HCT116 (cell line): ENCODE data around the gene AUTS2. TPM values are rescaled to one million over a fixed set of nuclear protein-coding genes. Genes with fewer than 3 reads are reported as not detected.

Experiments used
- ATAC-seq: fragments of 200-7000 bp; cut with Tn5 transposase; 2 replicates; pipeline ENCODE4 v1.9.1; 2020; ENCODE audit warnings: mild to moderate bottlenecking, moderate library complexity
- BruUV-seq: library from RNA; stranded (reverse); fragments of 400-500 nt; replicated peaks from 2 replicates; lab custom pipeline; 2021; lab: Mats Ljungman, UMichigan
- CTCF ChIA-PET: fragments of 300-600 bp; sonication (Branson Sonifier 250); formaldehyde crosslinking; loops from one replicate; lab custom pipeline; 2021; ENCODE audit warnings: antibody characterized with exemption; lab: Charles Lee
- POLR2A ChIA-PET: fragments of 300-600, 350-600 bp; sonication (Branson Sonifier 250); formaldehyde crosslinking; loops from one replicate; lab custom pipeline; 2021; ENCODE audit warnings: antibody characterized with exemption; lab: Charles Lee
- RAD21 ChIA-PET, 2 experiments: fragments of 300-600 bp; sonication (Branson Sonifier 250); formaldehyde crosslinking; loops; one replicate each; lab custom pipeline; 2023; ENCODE audit warnings: low total read pairs in 2 of 2; ENCODE audit not compliant: uncharacterized antibody in 2 of 2, unreplicated experiment in 2 of 2, low non-redundant PET in 1 of 2; lab: Charles Lee
- DNase-seq: peaks from one replicate; pipeline ENCODE4 v3.0.0-alpha.2; 2010; ENCODE audit warnings: low read depth, low spot score
- H2AFZ ChIP-seq: fragments of 200-600 bp; shearing (Covaris generic), sonication (generic); 2 replicates; pipeline ENCODE4 v1.6.1; 2017; ENCODE audit warnings: low read depth, mixed run types, mixed read lengths, antibody characterized with exemption, low read length; ENCODE audit not compliant: poor library complexity, severe bottlenecking
- H3K27ac ChIP-seq: 2 replicates; pipeline ENCODE4 v1.5.1; 2012; ENCODE audit warnings: low read depth, low read length
- H3K27me3 ChIP-seq: fragments of 200-600 bp; sonication (generic); 2 replicates; pipeline ENCODE4 v1.6.1; 2016; ENCODE audit warnings: mixed run types, low read length, mixed read lengths; ENCODE audit not compliant: insufficient read depth
- H3K36me3 ChIP-seq, 2 experiments: fragments of 200-500 bp in 1 of 2; fragments of 200-600 bp in 1 of 2; sonication (Bioruptor generic) in 1 of 2; sonication (generic) in 1 of 2; 2 replicates each; pipeline versions ENCODE4 v1.5.1 to v1.6.1; 2014 to 2016; ENCODE audit warnings: low read length in 2 of 2, inconsistent platforms in 1 of 2, mixed read lengths in 1 of 2, mixed run types in 1 of 2; ENCODE audit not compliant: insufficient read depth in 2 of 2, control insufficient read depth in 1 of 2
- H3K4me1 ChIP-seq, 2 experiments: fragments of 200-600 bp in 1 of 2; sonication (generic) in 1 of 2; 2 replicates each; pipeline versions ENCODE4 v1.5.1 to v1.6.1; 2012 to 2017; ENCODE audit warnings: low read length in 2 of 2, inconsistent platforms in 1 of 2, mild to moderate bottlenecking in 1 of 2, mixed read lengths in 1 of 2, mixed run types in 1 of 2, moderate library complexity in 1 of 2; ENCODE audit not compliant: insufficient read depth in 2 of 2, control insufficient read depth in 1 of 2
- H3K4me2 ChIP-seq: fragments of 200-600 bp; sonication (generic); 2 replicates; pipeline ENCODE4 v1.6.1; 2017; ENCODE audit warnings: mixed run types, low read length, mixed read lengths
- H3K4me3 ChIP-seq, 2 experiments: fragments of 200-600 bp in 1 of 2; sonication (generic) in 1 of 2; replicated peaks in 1 of 2; 2 replicates each; pipeline ENCODE4 v1.5.1; 2011 to 2016; ENCODE audit warnings: low read length in 2 of 2, control low read depth in 1 of 2, low read depth in 1 of 2, mild to moderate bottlenecking in 1 of 2, mixed read lengths in 1 of 2, mixed run types in 1 of 2
- H3K79me2 ChIP-seq: fragments of 200-600 bp; sonication (generic); 2 replicates; pipeline ENCODE4 v1.6.1; 2017; ENCODE audit warnings: mild to moderate bottlenecking, mixed run types, low read length, moderate library complexity, mixed read lengths; ENCODE audit not compliant: insufficient read depth
- H3K9ac ChIP-seq: fragments of 200-600 bp; sonication (generic); 2 replicates; pipeline ENCODE4 v1.6.1; 2016; ENCODE audit warnings: low read length, mixed read lengths
- H3K9me2 ChIP-seq: fragments of 200-600 bp; sonication (generic), shearing (Covaris generic); 2 replicates; pipeline ENCODE4 v1.6.1; 2017; ENCODE audit warnings: mixed run types, mild to moderate bottlenecking, moderate library complexity; ENCODE audit not compliant: insufficient read depth
- H3K9me3 ChIP-seq, 2 experiments: fragments of 200-500 bp in 1 of 2; fragments of 200-600 bp in 1 of 2; sonication (Bioruptor generic) in 1 of 2; sonication (generic) in 1 of 2; 2 replicates each; pipeline ENCODE4 v1.6.1; 2014 to 2017; ENCODE audit warnings: low read length in 2 of 2, mixed read lengths in 2 of 2, inconsistent platforms in 1 of 2, low read depth in 1 of 2, mild to moderate bottlenecking in 1 of 2, mixed run types in 1 of 2, moderate library complexity in 1 of 2; ENCODE audit not compliant: control insufficient read depth in 1 of 2, insufficient read depth in 1 of 2
- H4K20me1 ChIP-seq: fragments of 200-600 bp; sonication (generic), shearing (Covaris generic); 2 replicates; pipeline ENCODE4 v1.6.1; 2017; ENCODE audit warnings: mixed run types, mild to moderate bottlenecking, moderate library complexity; ENCODE audit not compliant: insufficient read depth
- CBX3 ChIP-seq: IDR thresholded peaks from 2 replicates; pipeline ENCODE4 v1.6.1; 2012; ENCODE audit warnings: low read depth
- CEBPB ChIP-seq: IDR thresholded peaks from 2 replicates; pipeline ENCODE4 v1.6.1; 2012; ENCODE audit warnings: low read depth
- EGR1 ChIP-seq: IDR thresholded peaks from 2 replicates; pipeline ENCODE4 v1.6.1; 2012; ENCODE audit warnings: low read depth
- ELF1 ChIP-seq: IDR thresholded peaks from 2 replicates; pipeline ENCODE4 v1.6.1; 2012; ENCODE audit warnings: low read depth, borderline replicate concordance
- EZH2phosphoT487 ChIP-seq: fragments of 200-600 bp; IDR thresholded peaks from 2 replicates; pipeline ENCODE4 v1.6.1; 2018; ENCODE audit warnings: antibody characterized with exemption, borderline replicate concordance
- FOSL1 ChIP-seq: IDR thresholded peaks from 2 replicates; pipeline ENCODE4 v1.6.1; 2012; ENCODE audit warnings: low read depth
- JUND ChIP-seq: IDR thresholded peaks from 2 replicates; pipeline ENCODE4 v1.6.1; 2012
- POLR2A ChIP-seq: IDR thresholded peaks from 2 replicates; pipeline ENCODE4 v1.7.0; 2011; ENCODE audit warnings: borderline replicate concordance; ENCODE audit not compliant: insufficient read depth, insufficient read length; ENCODE audit errors: extremely low read depth
- POLR2AphosphoS5 ChIP-seq: IDR thresholded peaks from 2 replicates; pipeline ENCODE4 v1.6.1; 2011; ENCODE audit warnings: mild to moderate bottlenecking, low read depth, low read length, moderate library complexity
- RAD21 ChIP-seq: IDR thresholded peaks from 2 replicates; pipeline ENCODE4 v1.6.1; 2012; ENCODE audit warnings: low read depth, mild to moderate bottlenecking
- SIN3A ChIP-seq: IDR thresholded peaks from 2 replicates; pipeline ENCODE4 v1.6.1; 2012; ENCODE audit warnings: low read depth
- SRF ChIP-seq: IDR thresholded peaks from 2 replicates; pipeline ENCODE4 v1.6.1; 2012; ENCODE audit warnings: low read depth
- TCF7L2 ChIP-seq: IDR thresholded peaks from 2 replicates; pipeline ENCODE4 v1.7.0; 2011; ENCODE audit warnings: borderline replicate concordance, inconsistent platforms; ENCODE audit not compliant: insufficient read depth, insufficient read length; ENCODE audit errors: extremely low read depth
- YY1 ChIP-seq: IDR thresholded peaks from 2 replicates; pipeline ENCODE4 v1.6.1; 2011; ENCODE audit warnings: low read length, low read depth, moderate library complexity, mild to moderate bottlenecking; ENCODE audit not compliant: insufficient replicate concordance; ENCODE audit errors: extremely low read depth
- ZFX ChIP-seq: fragments of 450-650 bp; IDR thresholded peaks from 2 replicates; pipeline ENCODE4 v1.6.1; 2017
- ZNF274 ChIP-seq: fragments of 200-500 bp; sonication (Bioruptor generic); IDR thresholded peaks from 2 replicates; pipeline ENCODE4 v1.6.1; 2014; ENCODE audit warnings: mild to moderate bottlenecking, low read depth, low read length, inconsistent platforms
- intact Hi-C: fragments of 100-400 bp; cut with micrococcal nuclease; formaldehyde crosslinking; loops from 2 replicates; pipeline ENCODE4 v1.10.0; 2022
- total RNA-seq: library from RNA; stranded (reverse); gene quantifications from one replicate; pipeline ENCODE4 v1.2.1, GENCODE V29; 2021; ENCODE audit not compliant: unreplicated experiment
- TF ChIP-seq, protein P1 (sequence below): IDR thresholded peaks from 2 replicates; pipeline ENCODE4 v1.6.1; 2012; ENCODE audit warnings: low read depth
- TF ChIP-seq, protein P2 (sequence below): IDR thresholded peaks from 2 replicates; pipeline ENCODE4 v1.6.1; 2012
- TF ChIP-seq, protein P3 (sequence below): IDR thresholded peaks from 2 replicates; pipeline ENCODE4 v1.6.1; 2011; ENCODE audit warnings: mild to moderate bottlenecking, low read length, moderate library complexity; ENCODE audit not compliant: insufficient replicate concordance; ENCODE audit errors: extremely low read depth
- TF ChIP-seq, protein P4 (sequence below), 3 experiments: fragments of 200-600 bp in 1 of 3; sonication (generic) in 1 of 3; IDR thresholded peaks in 2 of 3; conservative IDR thresholded peaks in 1 of 3; 2 replicates each; pipeline ENCODE4 v1.5.1; 2012 to 2017; ENCODE audit warnings: low read depth in 2 of 3, low read length in 2 of 3, antibody characterized with exemption in 1 of 3, borderline replicate concordance in 1 of 3, control low read depth in 1 of 3, mild to moderate bottlenecking in 1 of 3, mixed read lengths in 1 of 3, mixed run types in 1 of 3, moderate library complexity in 1 of 3; ENCODE audit not compliant: insufficient read depth in 1 of 3

Gene AUTS2
- total RNA-seq, 1 experiment from 2014 or later: 0.93 TPM

DNA sequence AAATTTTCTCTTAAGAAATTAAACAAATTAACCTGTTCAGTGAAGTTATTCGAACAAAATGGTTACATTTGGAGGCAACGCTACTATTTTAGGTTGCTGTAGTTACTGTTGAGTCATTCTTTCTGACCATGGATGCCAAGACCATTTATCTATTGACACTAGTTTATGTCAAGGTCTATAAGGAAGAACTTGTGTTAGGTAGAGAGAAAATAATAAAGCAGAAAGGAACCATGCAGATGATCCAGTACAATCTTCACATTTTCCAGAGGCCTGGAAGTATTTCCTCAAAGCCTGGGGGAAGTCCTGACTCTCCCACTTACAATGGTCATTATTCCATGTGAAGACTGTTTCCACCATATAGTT, 925.7 kb downstream of the AUTS2 start:
- BruUV-seq: no TSS peak
- RAD21 ChIA-PET: no interaction called here
- no peaks in the 10 kb centered on the region for H3K79me2 ChIP-seq
- no peaks in the 10 kb centered on the region for H3K4me1 ChIP-seq
- no peak for ATAC-seq
- H3K4me2 ChIP-seq: no peak overlapping the region
- no peak overlapping the region for H3K27ac ChIP-seq
- CTCF ChIA-PET: no interaction called here
- no peaks in the 10 kb centered on the region for H3K27me3 ChIP-seq
- H3K36me3 ChIP-seq: no peaks in the 10 kb centered on the region
- peaks cover 7 to 13% of the 10 kb centered on the region in 2 experiments; a peak in 2 of 4 replicates for H3K9me3 ChIP-seq
- no peak overlapping the region for H3K4me3 ChIP-seq
- no peak for DNase-seq
- intact Hi-C loops: no loop called here
- POLR2A ChIA-PET: no interaction called here
- H3K9ac ChIP-seq: no peak overlapping the region
- H2AFZ ChIP-seq: no peak overlapping the region
- H3K9me2 ChIP-seq: no peaks in the 10 kb centered on the region
- no peaks in the 10 kb centered on the region for H4K20me1 ChIP-seq
- TF ChIP-seq POLR2AphosphoS5 (no peak), JUND (no peak), CBX3 (no peak), YY1 (no peak), ELF1 (no peak), FOSL1 (no peak), SIN3A (no peak), TCF7L2 (no peak), ZFX (no peak), RAD21 (no peak), SRF (no peak), ZNF274 (no peak), EZH2phosphoT487 (no peak), POLR2A (no peak), EGR1 (no peak), CEBPB (no peak)
- TF ChIP-seq, protein P1, sequence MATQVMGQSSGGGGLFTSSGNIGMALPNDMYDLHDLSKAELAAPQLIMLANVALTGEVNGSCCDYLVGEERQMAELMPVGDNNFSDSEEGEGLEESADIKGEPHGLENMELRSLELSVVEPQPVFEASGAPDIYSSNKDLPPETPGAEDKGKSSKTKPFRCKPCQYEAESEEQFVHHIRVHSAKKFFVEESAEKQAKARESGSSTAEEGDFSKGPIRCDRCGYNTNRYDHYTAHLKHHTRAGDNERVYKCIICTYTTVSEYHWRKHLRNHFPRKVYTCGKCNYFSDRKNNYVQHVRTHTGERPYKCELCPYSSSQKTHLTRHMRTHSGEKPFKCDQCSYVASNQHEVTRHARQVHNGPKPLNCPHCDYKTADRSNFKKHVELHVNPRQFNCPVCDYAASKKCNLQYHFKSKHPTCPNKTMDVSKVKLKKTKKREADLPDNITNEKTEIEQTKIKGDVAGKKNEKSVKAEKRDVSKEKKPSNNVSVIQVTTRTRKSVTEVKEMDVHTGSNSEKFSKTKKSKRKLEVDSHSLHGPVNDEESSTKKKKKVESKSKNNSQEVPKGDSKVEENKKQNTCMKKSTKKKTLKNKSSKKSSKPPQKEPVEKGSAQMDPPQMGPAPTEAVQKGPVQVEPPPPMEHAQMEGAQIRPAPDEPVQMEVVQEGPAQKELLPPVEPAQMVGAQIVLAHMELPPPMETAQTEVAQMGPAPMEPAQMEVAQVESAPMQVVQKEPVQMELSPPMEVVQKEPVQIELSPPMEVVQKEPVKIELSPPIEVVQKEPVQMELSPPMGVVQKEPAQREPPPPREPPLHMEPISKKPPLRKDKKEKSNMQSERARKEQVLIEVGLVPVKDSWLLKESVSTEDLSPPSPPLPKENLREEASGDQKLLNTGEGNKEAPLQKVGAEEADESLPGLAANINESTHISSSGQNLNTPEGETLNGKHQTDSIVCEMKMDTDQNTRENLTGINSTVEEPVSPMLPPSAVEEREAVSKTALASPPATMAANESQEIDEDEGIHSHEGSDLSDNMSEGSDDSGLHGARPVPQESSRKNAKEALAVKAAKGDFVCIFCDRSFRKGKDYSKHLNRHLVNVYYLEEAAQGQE: no peak
- TF ChIP-seq, protein P2, sequence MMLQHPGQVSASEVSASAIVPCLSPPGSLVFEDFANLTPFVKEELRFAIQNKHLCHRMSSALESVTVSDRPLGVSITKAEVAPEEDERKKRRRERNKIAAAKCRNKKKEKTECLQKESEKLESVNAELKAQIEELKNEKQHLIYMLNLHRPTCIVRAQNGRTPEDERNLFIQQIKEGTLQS: no peak
- TF ChIP-seq, protein P3, sequence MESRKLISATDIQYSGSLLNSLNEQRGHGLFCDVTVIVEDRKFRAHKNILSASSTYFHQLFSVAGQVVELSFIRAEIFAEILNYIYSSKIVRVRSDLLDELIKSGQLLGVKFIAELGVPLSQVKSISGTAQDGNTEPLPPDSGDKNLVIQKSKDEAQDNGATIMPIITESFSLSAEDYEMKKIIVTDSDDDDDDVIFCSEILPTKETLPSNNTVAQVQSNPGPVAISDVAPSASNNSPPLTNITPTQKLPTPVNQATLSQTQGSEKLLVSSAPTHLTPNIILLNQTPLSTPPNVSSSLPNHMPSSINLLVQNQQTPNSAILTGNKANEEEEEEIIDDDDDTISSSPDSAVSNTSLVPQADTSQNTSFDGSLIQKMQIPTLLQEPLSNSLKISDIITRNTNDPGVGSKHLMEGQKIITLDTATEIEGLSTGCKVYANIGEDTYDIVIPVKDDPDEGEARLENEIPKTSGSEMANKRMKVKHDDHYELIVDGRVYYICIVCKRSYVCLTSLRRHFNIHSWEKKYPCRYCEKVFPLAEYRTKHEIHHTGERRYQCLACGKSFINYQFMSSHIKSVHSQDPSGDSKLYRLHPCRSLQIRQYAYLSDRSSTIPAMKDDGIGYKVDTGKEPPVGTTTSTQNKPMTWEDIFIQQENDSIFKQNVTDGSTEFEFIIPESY: no peak
- TF ChIP-seq, protein P4, sequence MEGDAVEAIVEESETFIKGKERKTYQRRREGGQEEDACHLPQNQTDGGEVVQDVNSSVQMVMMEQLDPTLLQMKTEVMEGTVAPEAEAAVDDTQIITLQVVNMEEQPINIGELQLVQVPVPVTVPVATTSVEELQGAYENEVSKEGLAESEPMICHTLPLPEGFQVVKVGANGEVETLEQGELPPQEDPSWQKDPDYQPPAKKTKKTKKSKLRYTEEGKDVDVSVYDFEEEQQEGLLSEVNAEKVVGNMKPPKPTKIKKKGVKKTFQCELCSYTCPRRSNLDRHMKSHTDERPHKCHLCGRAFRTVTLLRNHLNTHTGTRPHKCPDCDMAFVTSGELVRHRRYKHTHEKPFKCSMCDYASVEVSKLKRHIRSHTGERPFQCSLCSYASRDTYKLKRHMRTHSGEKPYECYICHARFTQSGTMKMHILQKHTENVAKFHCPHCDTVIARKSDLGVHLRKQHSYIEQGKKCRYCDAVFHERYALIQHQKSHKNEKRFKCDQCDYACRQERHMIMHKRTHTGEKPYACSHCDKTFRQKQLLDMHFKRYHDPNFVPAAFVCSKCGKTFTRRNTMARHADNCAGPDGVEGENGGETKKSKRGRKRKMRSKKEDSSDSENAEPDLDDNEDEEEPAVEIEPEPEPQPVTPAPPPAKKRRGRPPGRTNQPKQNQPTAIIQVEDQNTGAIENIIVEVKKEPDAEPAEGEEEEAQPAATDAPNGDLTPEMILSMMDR (IDR thresholded peaks at IDR 0.05 in 2 of 3, conservative IDR thresholded peaks at IDR 0.05 in 1 of 3; ENCODE audit: borderline replicate concordance in 1 of 3, insufficient read depth in 1 of 3, low read depth in 2 of 3, low read length in 2 of 3): no peak
